ENCODE results near the gene FIBIN.

FIBIN gene

GRCh38 chr11:27025957-27026733, 32.2 kb downstream of the FIBIN start:
- no peak overlapping the region for H3K4me3 Mint-ChIP-seq
- no peaks in the 10 kb centered on the region for H3K36me3 Mint-ChIP-seq
- no peaks in the 10 kb centered on the region for H3K4me1 Mint-ChIP-seq
- ATAC-seq = no peak
- H3K27ac Mint-ChIP-seq = no peak overlapping the region
- H3K27me3 Mint-ChIP-seq = no peaks in the 10 kb centered on the region
- H3K9me3 Mint-ChIP-seq = peaks cover 3% of the 10 kb centered on the region

DNA sequence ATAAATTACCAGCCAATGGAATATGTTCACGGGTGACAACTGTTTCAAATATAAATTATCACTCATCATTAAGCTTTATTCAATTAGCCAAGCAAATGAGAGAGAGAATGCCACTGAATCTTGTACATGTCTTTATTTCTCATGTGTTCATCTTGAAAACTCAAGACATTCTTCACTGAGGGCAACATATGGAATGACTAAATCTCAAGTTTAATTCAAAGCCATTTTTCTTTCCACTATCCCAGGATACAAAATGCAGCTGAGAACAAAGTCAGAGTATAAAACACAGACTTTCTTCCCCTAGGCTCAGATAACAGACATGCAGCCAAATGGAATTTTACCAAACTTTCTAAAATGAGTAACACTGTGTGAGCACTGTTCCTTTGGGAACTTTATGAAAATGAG, 34.7 kb downstream of the FIBIN start:
- H3K9me3 Mint-ChIP-seq = peaks cover 3% of the 10 kb centered on the region
- no peak overlapping the region for H3K27ac Mint-ChIP-seq
- ATAC-seq = no peak
- H3K4me3 Mint-ChIP-seq = no peak overlapping the region
- H3K27me3 Mint-ChIP-seq = no peaks in the 10 kb centered on the region
- H3K36me3 Mint-ChIP-seq = no peaks in the 10 kb centered on the region
- no peaks in the 10 kb centered on the region for H3K4me1 Mint-ChIP-seq

- Mint-ChIP-seq H3K4me1 (no peaks in the 10 kb centered on the region), H3K9me3 (peaks cover 5% of the 10 kb centered on the region), H3K36me3 (no peaks in the 10 kb centered on the region), H3K4me3 (no peak overlapping the region), H3K27ac (no peak overlapping the region), H3K27me3 (no peaks in the 10 kb centered on the region)
- no peak for ATAC-seq
Observed at GRCh38 chr11:27029966-27030365, 36.1 kb downstream of the FIBIN start.

DNA sequence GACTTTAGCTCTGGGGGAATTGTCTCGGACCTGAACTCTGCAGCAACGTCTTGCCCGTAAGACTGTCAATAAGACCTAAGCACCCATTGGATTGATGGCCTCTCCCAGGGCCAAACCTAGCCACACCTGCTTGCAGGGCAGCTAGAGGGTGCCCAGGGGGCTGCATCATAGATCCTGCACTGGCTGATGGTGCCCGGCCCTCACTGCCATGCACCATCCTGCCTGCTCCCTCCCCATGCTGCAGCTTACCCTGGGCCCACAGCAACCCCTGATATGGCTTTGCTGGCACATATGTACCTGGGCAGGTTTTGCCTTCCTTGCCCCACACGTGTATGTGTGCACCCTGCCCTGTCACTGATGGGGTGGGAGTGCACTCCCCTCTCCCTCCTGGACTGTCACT, 37.8 kb downstream of the FIBIN start:
- Mint-ChIP-seq H3K27ac (no peak overlapping the region), H3K4me3 (no peak overlapping the region), H3K4me1 (no peaks in the 10 kb centered on the region), H3K27me3 (no peaks in the 10 kb centered on the region), H3K9me3 (peaks cover 9% of the 10 kb centered on the region), H3K36me3 (no peaks in the 10 kb centered on the region)
- no peak for ATAC-seq

DNA sequence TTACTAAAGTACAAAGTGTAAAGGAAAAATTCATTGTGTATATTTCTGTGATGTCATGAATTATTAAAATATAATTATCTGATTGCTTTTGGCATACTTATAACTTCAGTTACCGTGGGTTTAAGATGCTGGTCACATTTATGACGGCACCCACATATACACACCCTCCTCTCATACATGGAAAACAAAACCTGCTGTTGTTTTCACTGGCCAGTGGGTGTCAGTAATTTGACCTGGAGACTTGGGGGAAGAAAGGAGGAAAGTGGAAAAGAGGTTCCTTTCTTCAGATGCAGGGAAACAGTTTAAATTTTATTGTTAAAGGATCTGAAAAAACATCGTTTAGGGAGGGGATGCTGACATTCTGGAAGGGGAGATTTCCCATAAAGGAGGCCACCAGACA, 46.0 kb downstream of the FIBIN start:
- H3K9me3 Mint-ChIP-seq = peaks cover 28% of the 10 kb centered on the region
- H3K36me3 Mint-ChIP-seq = no peaks in the 10 kb centered on the region
- H3K27ac Mint-ChIP-seq = no peak overlapping the region
- H3K27me3 Mint-ChIP-seq = no peaks in the 10 kb centered on the region
- H3K4me3 Mint-ChIP-seq = no peak overlapping the region
- no peaks in the 10 kb centered on the region for H3K4me1 Mint-ChIP-seq
- no peak for ATAC-seq

DNA sequence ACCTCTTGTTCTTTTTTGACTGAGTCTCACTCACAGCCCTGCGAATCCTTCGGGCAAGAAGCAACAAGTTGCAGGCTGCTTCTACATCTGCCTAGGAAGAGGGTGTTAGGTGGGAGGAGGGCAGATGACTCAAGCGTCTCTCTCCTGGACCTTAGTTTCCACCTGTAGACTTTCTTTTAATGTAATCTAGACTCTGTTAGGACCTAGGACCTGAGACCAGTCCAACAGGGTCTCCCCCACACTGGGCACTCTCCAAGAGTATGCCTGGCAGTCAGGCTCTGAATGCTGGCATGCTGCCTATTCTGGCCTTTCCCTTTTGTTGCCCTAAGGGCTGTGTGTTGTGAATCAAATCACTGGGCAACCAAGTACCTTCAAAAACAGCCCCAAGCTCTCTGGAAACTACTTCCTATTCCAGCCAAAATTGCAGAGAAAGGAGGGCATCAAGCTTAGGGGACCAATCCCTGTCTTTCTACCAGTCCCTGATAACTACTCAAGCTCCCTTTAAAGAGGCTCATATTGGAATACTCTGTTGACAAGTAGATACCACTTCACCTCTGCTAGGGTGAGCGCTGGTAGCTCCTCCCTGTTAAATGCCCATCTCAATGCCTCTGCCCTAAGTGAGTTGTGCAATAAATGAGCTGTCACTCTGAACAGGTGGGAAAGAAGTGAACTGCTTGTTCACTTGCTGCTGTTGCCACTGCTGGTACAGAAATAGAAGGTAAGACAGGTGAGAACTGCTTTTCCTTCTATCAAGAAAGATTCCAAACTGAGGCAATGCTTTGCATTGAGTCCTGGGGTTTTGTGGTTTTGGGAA, 46.6 kb downstream of the FIBIN start, which contains the start of gene BBOX1:
Gene BBOX1, plus strand, starts transcription at position 514 of the 814 bp plus-strand sequence. CDS start 14,616 bp downstream, outside the sequence.
- Mint-ChIP-seq H3K4me1 (no peaks in the 10 kb centered on the region), H3K27me3 (no peaks in the 10 kb centered on the region), H3K27ac (no peak within 1 kb of the TSS), H3K4me3 (no peak within 1 kb of the TSS), H3K36me3 (no peaks in the 10 kb centered on the region), H3K9me3 (peaks cover 28% of the 10 kb centered on the region)
- ATAC-seq = peak; percentile 20

GRCh38 chr11:27041141-27041899, 47.4 kb downstream of the FIBIN start:
- Mint-ChIP-seq H3K36me3 (no peaks in the 10 kb centered on the region), H3K27ac (no peak overlapping the region), H3K4me3 (no peak overlapping the region), H3K27me3 (no peaks in the 10 kb centered on the region), H3K9me3 (peaks cover 24% of the 10 kb centered on the region), H3K4me1 (no peaks in the 10 kb centered on the region)
- no peak for ATAC-seq
